Activated CD8-positive, alpha-beta memory T cell treated with anti-CD3 and anti-CD28 coated beads, Interleukin-2, amount 10 ng/mL, durations not matched to agents 7 days and 5 days (primary cell): ENCODE results near the gene S100A14. TPM values are rescaled to one million over a fixed set of nuclear protein-coding genes. Genes with fewer than 3 reads are reported as not detected.

Source experiments
- ATAC-seq: fragments of 150-1000 bp; cut with Tn5 transposase; one replicate; pipeline ENCODE4 v1.10.0; 2021; ENCODE audit warnings: moderate library complexity
- CTCF ChIA-PET: fragments of 350-600 bp; sonication (Branson Sonifier 250); formaldehyde crosslinking; loops from one replicate; lab custom pipeline; 2021; ENCODE audit warnings: antibody characterized with exemption; lab: Charles Lee
- DNase-seq: peaks from one replicate; pipeline ENCODE4 v3.0.0-alpha.2; 2020
- H3K27ac Mint-ChIP-seq: one replicate; pipeline ENCODE4 v1.8.0; 2021; ENCODE audit warnings: mild to moderate bottlenecking, mixed read lengths
- H3K27me3 Mint-ChIP-seq: one replicate; pipeline ENCODE4 v1.8.0; 2021; ENCODE audit warnings: mixed read lengths
- H3K36me3 Mint-ChIP-seq: one replicate; pipeline ENCODE4 v1.8.0; 2021; ENCODE audit warnings: mild to moderate bottlenecking, mixed read lengths
- H3K4me1 Mint-ChIP-seq: one replicate; pipeline ENCODE4 v1.8.0; 2021; ENCODE audit warnings: mixed read lengths
- H3K4me3 Mint-ChIP-seq: one replicate; pipeline ENCODE4 v1.8.0; 2021; ENCODE audit warnings: mild to moderate bottlenecking, moderate library complexity, mixed read lengths
- H3K9me3 Mint-ChIP-seq: one replicate; pipeline ENCODE4 v1.8.0; 2022; ENCODE audit warnings: low read depth, mixed read lengths
- total RNA-seq, 2 experiments: library from RNA; stranded (reverse); gene quantifications; one replicate each; pipeline ENCODE4 v1.2.3, GENCODE V29; 2021

Gene S100A14
- total RNA-seq, 2 experiments from 2014 or later: not detected

- no peaks in the 10 kb centered on the region for H3K9me3 Mint-ChIP-seq
- CTCF ChIA-PET: interaction anchor here (1.0 to 7.3 kb wide), 9 partner anchors 9 to 398 kb away, joined by 3 to 214 read pairs (median 15); partner anchors contain the start of genes CHTOP, CREB3L4, S100A5 and S100A6
Measured at GRCh38 chr1:153569465-153569864, 46.7 kb downstream of the S100A14 start.

GRCh38 chr1:153568367-153569099, 47.6 kb downstream of the S100A14 start:
- Mint-ChIP-seq H3K4me3 (peak overlapping the region; percentile 59), H3K27me3 (peaks cover 5% of the 10 kb centered on the region), H3K4me1 (peaks cover 54% of the 10 kb centered on the region), H3K9me3 (no peaks in the 10 kb centered on the region), H3K36me3 (no peaks in the 10 kb centered on the region), H3K27ac (peak overlapping the region; percentile 76)
- CTCF ChIA-PET: interaction anchor here (0.6 to 7.3 kb wide), 16 partner anchors 9 to 418 kb away, joined by 3 to 214 read pairs (median 8); partner anchors contain the start of genes CHTOP, CREB3L4, S100A4 and S100A5
- DNase-seq (peak; percentile 88), ATAC-seq (peak; percentile 38)

More at GRCh38 chr1:153569465-153569864, 46.7 kb downstream of the S100A14 start:
- ATAC-seq (no peak), DNase-seq (no peak)
- peaks cover 54% of the 10 kb centered on the region for H3K4me1 Mint-ChIP-seq
- H3K4me3 Mint-ChIP-seq: no peak overlapping the region
- H3K36me3 Mint-ChIP-seq: no peaks in the 10 kb centered on the region
- H3K27ac Mint-ChIP-seq: no peak overlapping the region
- peaks cover 5% of the 10 kb centered on the region for H3K27me3 Mint-ChIP-seq

GRCh38 chr1:153567621-153568366, 48.3 kb downstream of the S100A14 start:
- no peaks in the 10 kb centered on the region for H3K36me3 Mint-ChIP-seq
- CTCF ChIA-PET: interaction anchor here (0.6 to 7.3 kb wide), 15 partner anchors 8 to 419 kb away, joined by 3 to 214 read pairs (median 8); partner anchors contain the start of genes CHTOP, S100A4, S100A5 and S100A6
- peaks cover 48% of the 10 kb centered on the region for H3K4me1 Mint-ChIP-seq
- H3K4me3 Mint-ChIP-seq: no peak overlapping the region
- peaks cover 5% of the 10 kb centered on the region for H3K27me3 Mint-ChIP-seq
- DNase-seq: no peak
- H3K9me3 Mint-ChIP-seq: no peaks in the 10 kb centered on the region
- H3K27ac Mint-ChIP-seq: peak overlapping the region; percentile 60
- ATAC-seq: no peak

GRCh38 chr1:153566414-153567371, 49.4 kb downstream of the S100A14 start:
- DNase-seq (peak; percentile 93), ATAC-seq (peak; percentile 94)
- peak overlapping the region; percentile 17 for H3K4me3 Mint-ChIP-seq
- no peaks in the 10 kb centered on the region for H3K9me3 Mint-ChIP-seq
- peaks cover 5% of the 10 kb centered on the region for H3K27me3 Mint-ChIP-seq
- peaks cover 41% of the 10 kb centered on the region for H3K4me1 Mint-ChIP-seq
- H3K36me3 Mint-ChIP-seq: no peaks in the 10 kb centered on the region
- peak overlapping the region; percentile 98 for H3K27ac Mint-ChIP-seq
- CTCF ChIA-PET: interaction anchor here (0.6 to 4.1 kb wide), 14 partner anchors 10 to 72 kb away, joined by 3 to 41 read pairs (median 4); partner anchors contain the start of genes CHTOP, S100A3, S100A4 and S100A5

GRCh38 chr1:153565529-153566374, 50.4 kb downstream of the S100A14 start, which contains the start of gene S100A2:
S100A2 (minus strand) TSS chr1:153565844; CDS start chr1:153563877, 1,967 bp downstream.
- Mint-ChIP-seq H3K27ac (peak within 1 kb of the TSS; percentile 98), H3K27me3 (peaks cover 5% of the 10 kb centered on the region), H3K9me3 (no peaks in the 10 kb centered on the region), H3K4me3 (peak within 1 kb of the TSS; percentile 17), H3K4me1 (peaks cover 38% of the 10 kb centered on the region), H3K36me3 (no peaks in the 10 kb centered on the region)
- CTCF ChIA-PET: interaction anchor here (0.6 to 4.1 kb wide), 15 partner anchors 9 to 71 kb away, joined by 3 to 41 read pairs (median 4); partner anchors contain the start of genes CHTOP, S100A3, S100A4 and S100A5
- ATAC-seq (peak; percentile 31), DNase-seq (peak; percentile 52)

Other genes with a start within 250 kb of the S100A14 start
- gene S100A12, start 240.7 kb downstream of the S100A14 start, total RNA-seq: not detected
- gene S100A8, start 225.3 kb downstream of the S100A14 start, total RNA-seq: not detected
- gene S100A7A, start 199.8 kb downstream of the S100A14 start, total RNA-seq: not detected
- gene S100A7, start 155.7 kb downstream of the S100A14 start, total RNA-seq: not detected
- 100 to 1,000 TPM; 386 to 543 TPM for gene S100A6, start 80.3 kb downstream of the S100A14 start, total RNA-seq
- gene S100A5, start 75.4 kb downstream of the S100A14 start, total RNA-seq: 1 to 10 TPM; 1.6 to 3.0 TPM
- 100 to 1,000 TPM; 898 to 906 TPM for gene S100A4, start 70.5 kb downstream of the S100A14 start, total RNA-seq
- not detected for gene S100A3, start 67.1 kb downstream of the S100A14 start, total RNA-seq
- under 1 TPM; 0.50 to 0.96 TPM for gene S100A2, start 50.5 kb downstream of the S100A14 start, total RNA-seq
- gene S100A16, start 3.2 kb downstream of the S100A14 start, total RNA-seq: not detected
- gene S100A13, start 11.2 kb upstream of the S100A14 start, total RNA-seq: 1 to 10 TPM; 6.0 to 7.0 TPM
- not detected for gene S100A1, start 12.1 kb upstream of the S100A14 start, total RNA-seq
- gene CHTOP, start 17.7 kb upstream of the S100A14 start, total RNA-seq: 10 to 100 TPM; 83.8 to 89.1 TPM
- 10 to 100 TPM; 30.7 to 34.2 TPM for gene SNAPIN, start 42.4 kb upstream of the S100A14 start, total RNA-seq
- gene ILF2, start 54.7 kb upstream of the S100A14 start, total RNA-seq: 100 to 1,000 TPM; 193 to 260 TPM
- under 1 TPM in 1 of 2 experiments, not detected in 1; 0.05 TPM for gene NPR1, start 62.4 kb upstream of the S100A14 start, total RNA-seq
- gene INTS3, start 111.7 kb upstream of the S100A14 start, total RNA-seq: 10 to 100 TPM; 50.2 to 51.5 TPM
- 10 to 100 TPM; 39.8 to 43.0 TPM for gene SLC27A3, start 159.1 kb upstream of the S100A14 start, total RNA-seq